ENCODE data around the gene ZNF182. TPM values are rescaled to one million over a fixed set of nuclear protein-coding genes. Genes with fewer than 3 reads are reported as not detected.
"Not testable (repeated sequence)": the region's sequence is repeated elsewhere in the genome, so short reads cannot be mapped to it uniquely, and the experiment has no call there.

The ZNF182 gene
- polyA plus RNA-seq, 3 donors = 0.24 to 2.7 (median 0.99) TPM

DNA sequence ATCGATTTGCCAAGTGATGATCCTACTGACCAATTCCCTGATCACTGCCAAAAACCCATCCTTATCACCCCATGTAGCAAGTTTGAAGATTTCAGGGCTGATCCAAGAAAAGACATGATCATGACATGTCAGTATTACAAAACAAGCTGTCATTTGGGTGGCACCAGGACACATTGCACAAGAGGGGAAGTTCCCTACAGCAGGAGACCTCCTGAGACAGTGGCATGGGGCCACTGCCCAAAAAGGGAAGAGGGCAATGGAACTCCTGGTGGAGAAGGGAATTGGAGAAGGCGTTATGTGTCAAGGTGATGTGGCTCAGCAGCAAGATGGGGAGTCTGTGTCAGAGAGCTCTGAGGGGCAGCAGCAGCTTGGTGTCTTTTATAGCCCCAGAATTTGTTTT, 43.4 kb downstream of the ZNF182 start:
- Mint-ChIP-seq H3K4me3 (no peak overlapping the region), H3K36me3 (no peaks in the 10 kb centered on the region), H3K4me1 (peaks cover 19% of the 10 kb centered on the region), H3K9me3 (peaks cover 8 to 30% (median 13%) of the 10 kb centered on the region in 7 donors), H3K27ac (peak overlapping the region; percentile 31 to 83 (median 66)), H3K27me3 (ENCODE audit: low read depth in 3 of 3) (peaks cover 0 to 9% (median 2%) of the 10 kb centered on the region in 3 donors)
- WGBS (ENCODE audit: insufficient coverage) = no CpG with 5 or more reads among the region's 2 CpGs
- H3K27ac ChIP-seq (ENCODE audit: low read depth in 1 of 2, low read length in 2 of 2) = no peak overlapping the region
- H3K79me2 ChIP-seq (ENCODE audit: insufficient read depth, low read length) = no peaks in the 10 kb centered on the region
- H3K9ac ChIP-seq (ENCODE audit: insufficient read depth, low read length, poor library complexity, severe bottlenecking) = no peak overlapping the region
- H2AFZ ChIP-seq (ENCODE audit: insufficient read depth, low read depth, low read length, poor library complexity, severe bottlenecking) = no peak overlapping the region
- no peaks in the 10 kb centered on the region for H3K36me3 ChIP-seq (replicated peaks in 1 of 2; ENCODE audit: control insufficient read depth in 1 of 2, insufficient read depth in 2 of 2, low read length in 2 of 2)
- DNase-seq = peak; percentile 64 to 92 (median 72)
- no peaks in the 10 kb centered on the region for H4K20me1 ChIP-seq (ENCODE audit: insufficient read depth, low read length)
- TF ChIP-seq, protein P1, sequence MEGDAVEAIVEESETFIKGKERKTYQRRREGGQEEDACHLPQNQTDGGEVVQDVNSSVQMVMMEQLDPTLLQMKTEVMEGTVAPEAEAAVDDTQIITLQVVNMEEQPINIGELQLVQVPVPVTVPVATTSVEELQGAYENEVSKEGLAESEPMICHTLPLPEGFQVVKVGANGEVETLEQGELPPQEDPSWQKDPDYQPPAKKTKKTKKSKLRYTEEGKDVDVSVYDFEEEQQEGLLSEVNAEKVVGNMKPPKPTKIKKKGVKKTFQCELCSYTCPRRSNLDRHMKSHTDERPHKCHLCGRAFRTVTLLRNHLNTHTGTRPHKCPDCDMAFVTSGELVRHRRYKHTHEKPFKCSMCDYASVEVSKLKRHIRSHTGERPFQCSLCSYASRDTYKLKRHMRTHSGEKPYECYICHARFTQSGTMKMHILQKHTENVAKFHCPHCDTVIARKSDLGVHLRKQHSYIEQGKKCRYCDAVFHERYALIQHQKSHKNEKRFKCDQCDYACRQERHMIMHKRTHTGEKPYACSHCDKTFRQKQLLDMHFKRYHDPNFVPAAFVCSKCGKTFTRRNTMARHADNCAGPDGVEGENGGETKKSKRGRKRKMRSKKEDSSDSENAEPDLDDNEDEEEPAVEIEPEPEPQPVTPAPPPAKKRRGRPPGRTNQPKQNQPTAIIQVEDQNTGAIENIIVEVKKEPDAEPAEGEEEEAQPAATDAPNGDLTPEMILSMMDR (IDR thresholded peaks at IDR 0.05) = no peak
- H3K9me3 ChIP-seq (replicated peaks in 1 of 2; ENCODE audit: control insufficient read depth in 1 of 2, insufficient read depth in 1 of 2, low read length in 2 of 2) = peaks cover 3 to 13% of the 10 kb centered on the region in 2 donors
- no peak overlapping the region for H3K4me2 ChIP-seq (replicated peaks; ENCODE audit: extremely low read depth, low read length, poor library complexity, severe bottlenecking)
- H3K4me3 ChIP-seq (replicated peaks in 1 of 3; ENCODE audit: low read depth in 2 of 3, low read length in 3 of 3) = no peak overlapping the region
- no peaks in the 10 kb centered on the region for H3K27me3 ChIP-seq (ENCODE audit: control insufficient read depth in 2 of 2, insufficient read depth in 2 of 2, low read length in 2 of 2)
- intact Hi-C loops (cut with micrococcal nuclease) = no loop called here
- peaks cover 15 to 17% of the 10 kb centered on the region in 2 donors for H3K4me1 ChIP-seq (ENCODE audit: control insufficient read depth in 1 of 2, insufficient read depth in 2 of 2, low read length in 2 of 2)

DNA sequence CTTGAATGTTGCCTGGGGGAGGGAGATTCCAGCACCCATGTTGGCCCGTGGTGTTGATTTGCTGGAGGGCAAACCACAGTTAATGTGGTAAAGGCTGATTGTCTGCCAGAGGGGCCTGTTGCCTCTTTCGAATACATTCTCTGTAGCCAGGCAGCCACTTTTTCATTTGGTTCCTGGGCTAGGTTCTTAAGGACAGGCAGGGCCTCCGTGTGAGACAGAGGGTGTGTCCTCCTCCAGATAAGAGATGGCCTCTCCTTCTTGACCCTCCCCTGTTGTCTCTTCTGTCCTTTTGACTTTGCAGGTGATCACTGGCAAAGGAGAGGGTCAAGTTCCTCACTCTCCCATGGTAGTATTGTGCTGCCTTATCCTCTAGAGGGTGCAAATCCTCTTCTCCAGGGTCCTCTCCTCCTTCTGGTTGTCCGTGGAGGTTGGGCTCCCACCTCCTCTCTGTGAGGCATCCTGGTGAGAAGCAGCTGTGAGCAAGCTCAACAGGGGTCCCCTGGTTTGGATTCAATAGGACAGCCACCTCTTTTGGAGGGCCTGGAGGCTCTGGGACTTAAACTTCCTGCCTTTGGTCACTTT, 44.9 kb downstream of the ZNF182 start:
- H3K79me2 ChIP-seq (ENCODE audit: insufficient read depth, low read length) = no peaks in the 10 kb centered on the region
- no peak overlapping the region for H3K9ac ChIP-seq (ENCODE audit: insufficient read depth, low read length, poor library complexity, severe bottlenecking)
- peak overlapping the region in 2 of 7 donors; percentile 40 to 69 for H3K27ac Mint-ChIP-seq
- H3K4me2 ChIP-seq (replicated peaks; ENCODE audit: extremely low read depth, low read length, poor library complexity, severe bottlenecking) = no peak overlapping the region
- H3K4me1 Mint-ChIP-seq = peaks cover 19% of the 10 kb centered on the region
- peak; percentile 12 to 43 (median 18) for DNase-seq
- H3K27me3 ChIP-seq (ENCODE audit: control insufficient read depth in 2 of 2, insufficient read depth in 2 of 2, low read length in 2 of 2) = no peaks in the 10 kb centered on the region
- H3K4me3 Mint-ChIP-seq = no peak overlapping the region
- no peaks in the 10 kb centered on the region for H3K36me3 Mint-ChIP-seq
- no peaks in the 10 kb centered on the region for H3K36me3 ChIP-seq (replicated peaks in 1 of 2; ENCODE audit: control insufficient read depth in 1 of 2, insufficient read depth in 2 of 2, low read length in 2 of 2)
- H3K27ac ChIP-seq (ENCODE audit: low read depth in 1 of 2, low read length in 2 of 2) = no peak overlapping the region
- H3K27me3 Mint-ChIP-seq (ENCODE audit: low read depth in 3 of 3) = peaks cover 0 to 9% (median 2%) of the 10 kb centered on the region in 3 donors
- no peak overlapping the region for H3K4me3 ChIP-seq (replicated peaks in 1 of 3; ENCODE audit: low read depth in 2 of 3, low read length in 3 of 3)
- intact Hi-C loops (cut with micrococcal nuclease) = no loop called here
- no peaks in the 10 kb centered on the region for H4K20me1 ChIP-seq (ENCODE audit: insufficient read depth, low read length)
- TF ChIP-seq, protein P1 (IDR thresholded peaks at IDR 0.05) = peak; percentile 26
- 70% methylated on average over 2 of the region's 4 CpGs for WGBS (ENCODE audit: insufficient coverage)
- H3K4me1 ChIP-seq (ENCODE audit: control insufficient read depth in 1 of 2, insufficient read depth in 2 of 2, low read length in 2 of 2) = peaks cover 15 to 17% of the 10 kb centered on the region in 2 donors
- H2AFZ ChIP-seq (ENCODE audit: insufficient read depth, low read depth, low read length, poor library complexity, severe bottlenecking) = peak overlapping the region; percentile 2
- no peaks in the 10 kb centered on the region for H3K9me3 ChIP-seq (replicated peaks in 1 of 2; ENCODE audit: control insufficient read depth in 1 of 2, insufficient read depth in 1 of 2, low read length in 2 of 2)
- H3K9me3 Mint-ChIP-seq = peaks cover 0 to 21% (median 3%) of the 10 kb centered on the region in 7 donors

- WGBS (ENCODE audit: insufficient coverage) = no CpG with 5 or more reads among the region's 4 CpGs
- H3K27me3 Mint-ChIP-seq (ENCODE audit: low read depth in 3 of 3); H3K4me3 ChIP-seq (replicated peaks in 1 of 3; ENCODE audit: low read depth in 2 of 3, low read length in 3 of 3); H2AFZ ChIP-seq (ENCODE audit: insufficient read depth, low read depth, low read length, poor library complexity, severe bottlenecking); intact Hi-C loops (cut with micrococcal nuclease); H3K79me2 ChIP-seq (ENCODE audit: insufficient read depth, low read length); H3K4me3 Mint-ChIP-seq; DNase-seq; H3K27me3 ChIP-seq (ENCODE audit: control insufficient read depth in 2 of 2, insufficient read depth in 2 of 2, low read length in 2 of 2); H3K27ac ChIP-seq (ENCODE audit: low read depth in 1 of 2, low read length in 2 of 2); H3K36me3 ChIP-seq (replicated peaks in 1 of 2; ENCODE audit: control insufficient read depth in 1 of 2, insufficient read depth in 2 of 2, low read length in 2 of 2); H3K4me2 ChIP-seq (replicated peaks; ENCODE audit: extremely low read depth, low read length, poor library complexity, severe bottlenecking); H3K9ac ChIP-seq (ENCODE audit: insufficient read depth, low read length, poor library complexity, severe bottlenecking); H3K36me3 Mint-ChIP-seq; H3K9me3 ChIP-seq (replicated peaks in 1 of 2; ENCODE audit: control insufficient read depth in 1 of 2, insufficient read depth in 1 of 2, low read length in 2 of 2); H4K20me1 ChIP-seq (ENCODE audit: insufficient read depth, low read length): not testable (repeated sequence)
- Mint-ChIP-seq H3K9me3 (peaks cover 0 to 22% (median 3%) of the 10 kb centered on the region in 7 donors), H3K27ac (peak overlapping the region in 1 of 7 donors; percentile 10), H3K4me1 (peaks cover 19% of the 10 kb centered on the region)
- H3K4me1 ChIP-seq (ENCODE audit: control insufficient read depth in 1 of 2, insufficient read depth in 2 of 2, low read length in 2 of 2) = peaks cover 15 to 17% of the 10 kb centered on the region in 2 donors
These were observed 45.6 kb downstream of the ZNF182 start for GRCh38 chrX:47958206-47958605.

Data from CD14-positive monocyte (primary cell).